BLaER1 treated with 17β-estradiol and CSF1 and Interleukin-3, amounts not matched to agents 10 nM and 100 nM (cell line): ENCODE results near the gene OVOL3.
A peak's percentile ranks its signal among the peaks of the same experiment; 100 is the strongest.

Experiments
- H3K27ac ChIP-seq, 11 experiments: shearing (Covaris generic); formaldehyde crosslinking; 2 replicates each; pipeline ENCODE4 v1.8.1; 2022
- H3K27me3 ChIP-seq, 11 experiments: shearing (Covaris generic); formaldehyde crosslinking; 2 replicates each; pipeline ENCODE4 v1.8.1; 2022
- H3K36me3 ChIP-seq, 11 experiments: shearing (Covaris generic); formaldehyde crosslinking; 2 replicates each; pipeline ENCODE4 v1.8.1; 2022
- H3K4me1 ChIP-seq, 10 experiments: shearing (Covaris generic); formaldehyde crosslinking; 2 replicates each; pipeline ENCODE4 v1.8.1; 2022
- H3K4me2 ChIP-seq, 11 experiments: shearing (Covaris generic); formaldehyde crosslinking; 2 replicates each; pipeline ENCODE4 v1.8.1; 2022
- H3K4me3 ChIP-seq, 10 experiments: shearing (Covaris generic); formaldehyde crosslinking; 2 replicates each; pipeline ENCODE4 v1.8.1; 2022
- H3K9ac ChIP-seq, 11 experiments: shearing (Covaris generic); formaldehyde crosslinking; 2 replicates each; pipeline ENCODE4 v1.8.1; 2022
- H3K9me3 ChIP-seq, 11 experiments: shearing (Covaris generic); formaldehyde crosslinking; replicated peaks in 1 of 11; 2 replicates each; pipeline ENCODE4 v1.8.1; 2022
- H4K20me1 ChIP-seq, 11 experiments: shearing (Covaris generic); formaldehyde crosslinking; 2 replicates each; pipeline ENCODE4 v1.8.1; 2022
- Cebpa-rat ChIP-seq, 11 experiments: shearing (Covaris generic); IDR thresholded peaks; 2 replicates each; pipeline ENCODE4 v1.8.1; 2022

The OVOL3 gene

DNA sequence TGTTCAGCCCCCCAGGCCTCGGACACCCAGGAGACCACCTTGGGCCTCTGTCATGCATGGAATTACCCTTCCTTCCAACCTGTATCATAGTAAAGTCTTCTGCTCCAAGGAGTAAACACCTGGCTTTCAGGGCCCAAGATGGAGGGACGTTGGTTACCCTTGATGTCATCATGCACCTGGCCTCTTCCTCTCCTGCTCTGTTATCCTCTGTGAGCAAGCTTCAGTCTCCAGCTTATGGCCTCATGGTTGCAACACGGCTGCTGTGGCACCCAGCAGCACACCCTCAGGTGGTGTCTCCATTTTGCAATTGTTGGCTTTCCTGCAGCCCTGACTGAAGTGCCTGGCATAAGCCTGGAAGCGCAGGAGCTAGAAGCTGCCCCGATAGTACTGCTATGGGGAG, 4.0 kb upstream of the OVOL3 start:
- H3K9me3 ChIP-seq = no peaks in the 10 kb centered on the region
- peaks cover 12 to 89% (median 66%) of the 10 kb centered on the region in 11 experiments; a peak in 21 of 22 replicates for H3K36me3 ChIP-seq
- H4K20me1 ChIP-seq = peaks cover 0 to 55% (median 0%) of the 10 kb centered on the region in 11 experiments; a peak in 6 of 22 replicates
- TF ChIP-seq Cebpa-rat (IDR thresholded peaks at IDR 0.05) = no peak
- H3K4me3 ChIP-seq = no peak overlapping the region
- H3K4me1 ChIP-seq = peaks cover 0 to 5% (median 0%) of the 10 kb centered on the region in 10 experiments; a peak in 1 of 20 replicates
- no peak overlapping the region for H3K9ac ChIP-seq
- H3K4me2 ChIP-seq = no peak overlapping the region
- H3K27me3 ChIP-seq = no peaks in the 10 kb centered on the region
- H3K27ac ChIP-seq = no peak overlapping the region

DNA sequence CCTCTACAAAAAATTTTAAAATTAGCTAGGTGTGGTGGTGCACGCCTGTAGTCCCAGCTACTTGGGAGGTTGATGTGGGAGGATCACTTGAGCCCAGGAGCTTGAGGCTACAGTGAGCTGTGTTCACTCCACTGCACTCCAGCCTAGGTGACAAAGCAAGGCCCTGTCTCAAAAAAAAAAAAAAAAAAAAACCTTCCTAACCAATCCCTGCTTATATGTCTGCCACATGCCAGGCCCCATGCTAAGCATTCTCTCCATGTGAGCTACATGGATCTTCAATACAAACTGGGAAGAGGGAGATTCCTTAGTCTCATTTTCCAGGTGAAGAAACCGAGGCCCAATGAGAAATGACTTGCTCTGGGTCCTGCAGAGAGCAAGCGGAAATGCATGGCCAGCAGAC, 2.3 kb upstream of the OVOL3 start:
- H3K4me1 ChIP-seq = peaks cover 6 to 13% (median 8%) of the 10 kb centered on the region in 10 experiments
- no peak overlapping the region for H3K4me2 ChIP-seq
- H3K27ac ChIP-seq = no peak overlapping the region
- peaks cover 20 to 89% (median 66%) of the 10 kb centered on the region in 11 experiments for H3K36me3 ChIP-seq
- H4K20me1 ChIP-seq = peaks cover 0 to 58% (median 12%) of the 10 kb centered on the region in 11 experiments; a peak in 11 of 22 replicates
- no peak overlapping the region for H3K9ac ChIP-seq
- no peaks in the 10 kb centered on the region for H3K9me3 ChIP-seq
- TF ChIP-seq Cebpa-rat (IDR thresholded peaks at IDR 0.05) = no peak
- H3K4me3 ChIP-seq = no peak overlapping the region
- H3K27me3 ChIP-seq = no peaks in the 10 kb centered on the region

DNA sequence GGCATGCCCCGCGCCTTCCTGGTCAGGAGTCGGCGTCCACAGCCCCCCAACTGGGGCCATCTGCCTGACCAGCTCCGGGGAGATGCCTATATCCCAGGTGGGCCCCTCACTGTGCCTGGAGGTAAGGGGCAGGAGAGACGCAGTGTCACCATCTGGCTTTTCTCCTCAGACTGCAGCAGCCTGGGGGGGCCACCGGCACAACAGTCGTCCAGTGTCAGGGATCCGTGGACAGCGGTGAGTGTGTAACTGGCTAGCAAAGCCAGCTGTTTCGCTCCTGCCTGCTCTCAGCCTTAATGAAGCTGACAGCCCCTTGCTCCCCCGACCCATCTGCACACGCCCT, 227 bp downstream of the OVOL3 start:
- no peak overlapping the region for H3K27ac ChIP-seq
- H3K4me1 ChIP-seq = peaks cover 14 to 22% (median 17%) of the 10 kb centered on the region in 10 experiments
- peaks cover 0 to 42% (median 10%) of the 10 kb centered on the region in 11 experiments; a peak in 13 of 22 replicates for H4K20me1 ChIP-seq
- peak overlapping the region in 6 of 11 experiments; percentile 18 to 85 (median 42); a peak in 5 of 22 replicates for H3K9ac ChIP-seq
- H3K4me2 ChIP-seq = no peak overlapping the region
- no peaks in the 10 kb centered on the region for H3K27me3 ChIP-seq
- H3K36me3 ChIP-seq = peaks cover 15 to 65% (median 42%) of the 10 kb centered on the region in 11 experiments
- no peak overlapping the region for H3K4me3 ChIP-seq
- no peaks in the 10 kb centered on the region for H3K9me3 ChIP-seq
- no peak for TF ChIP-seq Cebpa-rat (IDR thresholded peaks at IDR 0.05)

DNA sequence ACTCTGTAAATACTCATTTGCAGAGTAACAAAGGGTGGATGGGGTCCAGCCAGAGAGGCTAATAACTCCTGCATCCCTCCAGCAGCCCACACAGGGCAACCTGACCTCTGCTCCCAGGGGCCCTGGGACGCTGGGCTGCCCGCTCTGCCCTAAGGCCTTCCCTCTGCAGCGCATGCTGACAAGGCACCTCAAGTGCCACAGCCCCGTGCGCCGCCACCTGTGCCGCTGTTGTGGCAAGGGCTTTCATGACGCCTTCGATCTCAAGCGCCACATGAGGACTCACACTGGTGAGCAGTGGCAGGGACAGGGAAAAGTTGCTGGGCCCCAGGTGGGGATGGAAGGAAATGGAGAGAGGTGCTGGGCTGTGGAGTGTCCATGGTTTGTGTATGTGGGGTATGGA, 1.7 kb downstream of the OVOL3 start:
- Histone ChIP-seq H3K4me3 (no peak overlapping the region), H3K36me3 (peaks cover 25 to 65% (median 48%) of the 10 kb centered on the region in 11 experiments), H3K4me1 (peaks cover 24 to 34% (median 29%) of the 10 kb centered on the region in 10 experiments), H3K27me3 (no peaks in the 10 kb centered on the region), H4K20me1 (peaks cover 0 to 42% (median 18%) of the 10 kb centered on the region in 11 experiments; a peak in 13 of 22 replicates), H3K4me2 (peak overlapping the region in 2 of 11 experiments; percentile 98 to 99; a peak in 2 of 22 replicates), H3K9me3 (no peaks in the 10 kb centered on the region), H3K27ac (no peak overlapping the region), H3K9ac (peak overlapping the region in 5 of 11 experiments; percentile 28 to 91 (median 85); a peak in 6 of 22 replicates)
- TF ChIP-seq Cebpa-rat (IDR thresholded peaks at IDR 0.05) = no peak

DNA sequence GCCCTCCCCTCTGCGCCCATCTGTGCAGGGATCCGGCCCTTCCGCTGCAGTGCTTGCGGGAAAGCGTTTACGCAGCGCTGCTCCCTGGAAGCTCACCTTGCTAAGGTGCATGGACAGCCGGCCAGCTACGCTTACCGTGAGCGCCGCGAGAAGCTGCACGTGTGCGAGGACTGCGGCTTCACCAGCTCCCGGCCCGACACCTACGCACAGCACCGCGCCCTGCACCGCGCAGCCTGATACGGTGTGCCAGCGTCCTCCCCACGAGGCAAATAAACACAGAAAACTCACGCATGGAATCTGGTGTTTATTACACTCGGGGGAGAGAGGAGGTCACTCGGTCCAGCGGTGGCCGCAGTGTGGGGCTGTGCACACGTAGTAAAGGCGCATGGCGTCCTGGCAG, 2.5 kb downstream of the OVOL3 start:
- peaks cover 0 to 48% (median 22%) of the 10 kb centered on the region in 11 experiments; a peak in 13 of 22 replicates for H4K20me1 ChIP-seq
- H3K27ac ChIP-seq = peak overlapping the region in 3 of 11 experiments; percentile 79 to 86 (median 83); a peak in 6 of 22 replicates

DNA sequence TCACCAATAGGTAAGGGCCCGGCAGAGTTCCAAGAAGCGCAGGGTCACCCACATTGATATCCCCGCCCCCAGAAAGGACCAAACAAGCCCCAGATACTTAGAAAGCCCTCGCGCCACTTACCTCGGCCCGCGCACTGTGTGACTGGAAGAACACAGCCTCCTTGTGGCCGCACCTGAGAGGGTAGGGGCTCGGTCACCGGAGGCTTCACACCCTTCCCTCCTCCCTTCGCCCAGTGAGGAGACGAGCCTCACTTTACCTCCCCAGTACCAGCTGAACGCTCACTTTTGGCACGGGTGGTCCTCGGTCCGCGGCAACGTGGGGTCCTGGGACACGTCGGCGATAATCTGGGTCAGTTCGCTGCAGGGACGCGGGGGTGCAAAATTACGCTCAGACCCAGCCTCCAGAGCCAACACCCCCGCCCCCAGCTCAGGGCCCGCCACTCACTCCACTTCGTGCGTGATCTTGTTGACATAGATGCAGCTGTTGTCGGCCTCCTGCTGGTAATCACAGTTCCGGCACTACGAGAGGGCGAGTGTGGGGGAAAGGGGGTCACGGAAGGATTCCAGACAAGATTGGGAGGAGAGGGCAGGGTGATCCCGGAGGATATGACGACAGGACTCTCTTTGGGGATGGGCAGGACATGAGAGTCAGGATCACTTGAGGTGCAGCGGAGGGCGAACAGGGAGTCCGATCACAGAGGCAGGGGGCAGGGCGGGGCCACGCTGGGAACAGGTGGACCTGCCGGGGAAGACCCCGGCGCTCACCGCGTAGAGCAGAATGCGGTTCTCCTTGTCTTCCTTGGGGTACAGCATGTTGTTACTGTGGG, 3.2 kb downstream of the OVOL3 start:
- H3K36me3 ChIP-seq = peaks cover 40 to 65% (median 61%) of the 10 kb centered on the region in 11 experiments
- peak overlapping the region; percentile 89 to 100 (median 98) for H3K4me2 ChIP-seq

More for the DNA sequence above, 2.5 kb downstream of the OVOL3 start:
- H3K9me3 ChIP-seq = no peaks in the 10 kb centered on the region
- H3K4me1 ChIP-seq = peaks cover 24 to 40% (median 31%) of the 10 kb centered on the region in 10 experiments
- TF ChIP-seq Cebpa-rat (IDR thresholded peaks at IDR 0.05) = no peak
- H3K36me3 ChIP-seq = peaks cover 33 to 65% (median 54%) of the 10 kb centered on the region in 11 experiments
- peak overlapping the region; percentile 89 to 100 (median 98) for H3K4me2 ChIP-seq
- peak overlapping the region; percentile 81 to 95 (median 86); a peak in 19 of 20 replicates for H3K4me3 ChIP-seq
- H3K9ac ChIP-seq = peak overlapping the region; percentile 82 to 92 (median 87)
- H3K27me3 ChIP-seq = no peaks in the 10 kb centered on the region

DNA sequence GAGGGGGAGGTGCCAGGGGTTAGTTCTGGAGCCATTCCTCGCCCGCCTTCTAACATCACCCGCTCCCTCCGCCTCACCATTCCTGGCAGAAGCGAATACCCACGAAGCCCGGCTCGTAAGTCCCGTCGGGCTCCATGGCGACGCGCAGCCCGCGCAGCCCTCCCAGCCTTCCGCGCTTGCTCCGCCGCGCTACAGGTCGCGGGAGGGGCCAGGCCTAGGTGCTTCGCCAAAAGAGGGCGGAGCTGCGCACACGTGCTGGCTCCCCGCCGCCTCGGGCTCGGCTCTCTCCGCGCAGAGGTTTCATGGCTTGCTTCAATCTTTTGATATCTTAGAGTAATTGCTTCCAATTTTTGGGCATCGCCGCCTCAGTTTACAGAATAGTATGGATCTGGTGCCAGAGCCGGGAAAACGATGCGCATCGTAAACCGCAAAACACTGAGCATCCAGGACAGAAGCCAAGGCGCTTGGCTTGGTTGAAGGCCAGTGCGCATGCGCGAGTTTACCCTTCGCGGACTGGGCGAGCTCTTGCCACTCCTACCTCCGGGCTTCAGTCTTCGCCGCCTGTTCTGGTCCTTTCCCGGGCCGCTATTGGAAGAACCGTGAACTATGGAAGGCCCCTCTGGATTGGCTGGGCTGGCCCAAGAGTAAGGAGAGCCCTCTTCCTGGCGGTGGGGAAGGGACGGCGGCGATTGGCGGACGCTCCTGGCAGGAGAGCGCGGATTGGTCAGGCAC, 3.9 kb downstream of the OVOL3 start, which contains the start of gene POLR2I:
TSS of gene POLR2I (minus strand) at position 155 of the 732 bp plus-strand sequence. CDS start at position 136, 19 bp downstream.
- Histone ChIP-seq H3K4me1 (peaks cover 37 to 53% (median 43%) of the 10 kb centered on the region in 10 experiments), H3K36me3 (peaks cover 47 to 73% (median 69%) of the 10 kb centered on the region in 11 experiments), H3K27me3 (no peaks in the 10 kb centered on the region), H4K20me1 (peaks cover 0 to 62% (median 27%) of the 10 kb centered on the region in 11 experiments; a peak in 14 of 22 replicates), H3K27ac (peak within 1 kb of the TSS; percentile 65 to 86 (median 79)), H3K4me2 (peak within 1 kb of the TSS; percentile 89 to 100 (median 98)), H3K9me3 (no peaks in the 10 kb centered on the region), H3K4me3 (peak within 1 kb of the TSS; percentile 81 to 95 (median 86)), H3K9ac (peak within 1 kb of the TSS; percentile 82 to 92 (median 87))
- TF ChIP-seq Cebpa-rat (IDR thresholded peaks at IDR 0.05) = no peak

More for the DNA sequence above, 3.2 kb downstream of the OVOL3 start:
- Histone ChIP-seq H3K9me3 (no peaks in the 10 kb centered on the region), H3K4me1 (peaks cover 29 to 46% (median 36%) of the 10 kb centered on the region in 10 experiments), H3K4me3 (peak overlapping the region; percentile 81 to 95 (median 86)), H4K20me1 (peaks cover 0 to 54% (median 25%) of the 10 kb centered on the region in 11 experiments; a peak in 13 of 22 replicates), H3K27ac (peak overlapping the region; percentile 65 to 86 (median 79)), H3K9ac (peak overlapping the region; percentile 82 to 92 (median 87)), H3K27me3 (no peaks in the 10 kb centered on the region)
- TF ChIP-seq Cebpa-rat (IDR thresholded peaks at IDR 0.05) = no peak

DNA sequence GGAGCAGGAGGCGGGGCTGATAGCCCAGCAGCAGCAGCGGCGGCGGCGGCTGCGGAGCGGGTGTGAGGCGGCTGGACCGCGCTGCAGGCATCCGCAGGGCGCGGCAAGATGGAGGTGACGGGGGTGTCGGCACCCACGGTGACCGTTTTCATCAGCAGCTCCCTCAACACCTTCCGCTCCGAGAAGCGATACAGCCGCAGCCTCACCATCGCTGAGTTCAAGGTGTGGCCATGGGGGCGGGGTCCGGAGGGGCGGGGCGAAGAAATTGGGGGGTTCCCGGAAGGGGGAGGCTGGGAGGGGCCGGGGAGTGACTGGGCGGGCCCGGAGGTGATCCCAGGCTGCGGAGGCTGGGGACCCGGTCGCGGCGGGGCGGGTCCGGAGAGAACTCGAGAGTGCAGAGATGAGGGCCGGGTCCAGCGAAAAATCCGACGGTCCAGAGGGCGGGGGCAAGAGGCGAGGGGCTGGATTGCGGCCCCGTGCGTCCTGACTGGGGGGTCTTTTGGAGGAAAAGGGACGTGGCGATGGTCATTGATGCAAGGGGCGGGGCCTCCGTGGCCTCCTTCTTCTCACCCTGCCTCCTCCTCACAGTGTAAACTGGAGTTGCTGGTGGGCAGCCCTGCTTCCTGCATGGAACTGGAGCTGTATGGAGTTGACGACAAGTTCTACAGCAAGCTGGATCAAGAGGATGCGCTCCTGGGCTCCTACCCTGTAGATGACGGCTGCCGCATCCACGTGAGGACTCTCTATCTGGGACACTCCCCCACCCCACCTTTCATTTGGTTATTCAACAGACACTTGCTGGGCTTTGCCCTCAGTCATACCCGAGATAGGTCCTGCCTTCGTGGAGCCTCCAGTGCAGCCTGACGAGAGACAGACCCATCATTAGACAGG, 4.8 kb downstream of the OVOL3 start, which contains the start of gene TBCB:
TSS of gene TBCB (plus strand) at position 16 of the 891 bp plus-strand sequence. CDS start at position 109, 93 bp downstream.
- Histone ChIP-seq H3K9ac (peak within 1 kb of the TSS; percentile 82 to 92 (median 87)), H3K27ac (peak within 1 kb of the TSS; percentile 65 to 86 (median 79)), H3K9me3 (no peaks in the 10 kb centered on the region), H3K4me1 (peaks cover 45 to 58% (median 51%) of the 10 kb centered on the region in 10 experiments), H3K4me3 (peak within 1 kb of the TSS; percentile 81 to 95 (median 86)), H3K4me2 (peak within 1 kb of the TSS; percentile 89 to 100 (median 98)), H3K36me3 (peaks cover 56 to 77% (median 73%) of the 10 kb centered on the region in 11 experiments), H3K27me3 (no peaks in the 10 kb centered on the region), H4K20me1 (peaks cover 0 to 70% (median 34%) of the 10 kb centered on the region in 11 experiments; a peak in 16 of 22 replicates)
- no peak for TF ChIP-seq Cebpa-rat (IDR thresholded peaks at IDR 0.05)
